Endothelial cell of umbilical vein (primary cell): Measurements from ENCODE around the gene SPOPL. TPM values are rescaled to one million over a fixed set of nuclear protein-coding genes. Genes with fewer than 3 reads are reported as not detected.

Source experiments
- BruUV-seq: library from RNA; stranded (reverse); fragments of 400-500 nt; replicated peaks from 2 replicates; lab custom pipeline; 2021; lab: Mats Ljungman, UMichigan
- CTCF ChIA-PET: fragments of 300-600, 350-600 bp; sonication (Branson Sonifier 250); formaldehyde crosslinking; loops from one replicate; lab custom pipeline; 2021; ENCODE audit warnings: antibody characterized with exemption, inconsistent platforms; lab: Charles Lee
- POLR2A ChIA-PET: fragments of 300-600, 350-600 bp; sonication (Branson Sonifier 250); formaldehyde crosslinking; loops from one replicate; lab custom pipeline; 2021; ENCODE audit warnings: antibody characterized with exemption, inconsistent platforms; lab: Charles Lee
- DNase-seq: peaks from one replicate; pipeline ENCODE4 v3.0.0-alpha.2; 2011; ENCODE audit warnings: low read depth, low spot score
- FAIRE-seq: peaks from 2 replicates; lab custom pipeline; 2011; peaks lifted over from hg19 to GRCh38; lab: Jason Lieb, UNC
- H2AFZ ChIP-seq: 2 replicates; pipeline ENCODE4 v1.6.0; 2012; ENCODE audit warnings: low read depth, low read length, control low read depth, inconsistent platforms
- H3K27ac ChIP-seq: 2 replicates; pipeline ENCODE4 v1.5.1; 2011; ENCODE audit warnings: low read depth, mild to moderate bottlenecking, control low read depth, low read length, moderate library complexity; ENCODE audit not compliant: insufficient read depth
- H3K27me3 ChIP-seq, 2 experiments: 2 replicates each; pipeline versions ENCODE4 v1.6.0 to v1.6.1; 2011; ENCODE audit warnings: low read length in 2 of 2, mixed read lengths in 1 of 2; ENCODE audit not compliant: control insufficient read depth in 2 of 2, insufficient read depth in 2 of 2
- H3K36me3 ChIP-seq, 2 experiments: 2 replicates in 1 of 2; 3 replicates in 1 of 2; pipeline ENCODE4 v1.5.1; 2011; ENCODE audit warnings: low read length in 2 of 2, mild to moderate bottlenecking in 1 of 2, moderate library complexity in 1 of 2; ENCODE audit not compliant: control insufficient read depth in 2 of 2, insufficient read depth in 2 of 2; ENCODE audit errors: extremely low read depth in 1 of 2
- H3K4me1 ChIP-seq: 3 replicates; pipeline ENCODE4 v1.5.1; 2011; ENCODE audit warnings: mild to moderate bottlenecking, low read length; ENCODE audit not compliant: control insufficient read depth, insufficient read depth; ENCODE audit errors: extremely low read depth
- H3K4me2 ChIP-seq: 2 replicates; pipeline ENCODE4 v1.6.1; 2011; ENCODE audit warnings: low read length, control low read depth, mixed read lengths; ENCODE audit not compliant: insufficient read depth
- H3K4me3 ChIP-seq, 3 experiments: fragments of 200-600 bp in 1 of 3; sonication (generic), shearing (Covaris generic) in 1 of 3; replicated peaks in 1 of 3; 2 replicates each; pipeline ENCODE4 v1.5.1; 2011 to 2016; ENCODE audit warnings: control low read depth in 3 of 3, low read length in 3 of 3, mild to moderate bottlenecking in 2 of 3, inconsistent platforms in 1 of 3, low read depth in 1 of 3, moderate library complexity in 1 of 3; ENCODE audit not compliant: insufficient read depth in 1 of 3
- H3K79me2 ChIP-seq: 2 replicates; pipeline ENCODE4 v1.6.0; 2012; ENCODE audit warnings: low read length, inconsistent platforms; ENCODE audit not compliant: control insufficient read depth, insufficient read depth
- H3K9ac ChIP-seq: replicated peaks from 2 replicates; pipeline ENCODE3; 2011; ENCODE audit warnings: low read length, control low read depth; ENCODE audit not compliant: insufficient read depth; ENCODE audit errors: extremely low read depth
- H3K9me1 ChIP-seq: replicated peaks from 3 replicates; pipeline ENCODE4 v1.6.0; 2011; ENCODE audit warnings: mild to moderate bottlenecking, low read length; ENCODE audit not compliant: control insufficient read depth, insufficient read depth; ENCODE audit errors: extremely low read depth
- H3K9me3 ChIP-seq: replicated peaks from 2 replicates; pipeline ENCODE4 v1.5.1; 2012; ENCODE audit warnings: low read length, inconsistent platforms; ENCODE audit not compliant: control insufficient read depth, insufficient read depth
- H4K20me1 ChIP-seq: replicated peaks from 2 replicates; pipeline ENCODE3; 2011; ENCODE audit warnings: mild to moderate bottlenecking, low read length; ENCODE audit not compliant: control insufficient read depth, insufficient read depth; ENCODE audit errors: extremely low read depth
- EZH2 ChIP-seq: IDR thresholded peaks from 2 replicates; pipeline ENCODE4 v1.6.1; 2012; ENCODE audit warnings: borderline replicate concordance, low read depth, mild to moderate bottlenecking, moderate library complexity, low read length, inconsistent platforms; ENCODE audit not compliant: severe bottlenecking
- FOS ChIP-seq: IDR thresholded peaks from 2 replicates; pipeline ENCODE4 v1.6.1; 2011; ENCODE audit warnings: mild to moderate bottlenecking, low read length, moderate library complexity, borderline replicate concordance; ENCODE audit not compliant: insufficient read depth
- GATA2 ChIP-seq: IDR thresholded peaks from 2 replicates; pipeline ENCODE4 v1.7.0; 2011; ENCODE audit warnings: low read depth, mild to moderate bottlenecking, moderate library complexity, mixed read lengths, low read length; ENCODE audit not compliant: insufficient read length, insufficient read depth
- JUN ChIP-seq: IDR thresholded peaks from 2 replicates; pipeline ENCODE4 v1.6.1; 2011; ENCODE audit warnings: borderline replicate concordance, low read depth; ENCODE audit not compliant: insufficient read length, insufficient read depth
- MYC ChIP-seq: IDR thresholded peaks from one replicate; pipeline ENCODE4 v1.6.1; 2011; ENCODE audit warnings: mild to moderate bottlenecking, low read depth, low read length
- POLR2A ChIP-seq: IDR thresholded peaks from 2 replicates; pipeline ENCODE4 v1.6.1; 2012; ENCODE audit warnings: low read depth, mild to moderate bottlenecking, control low read depth, low read length
- POLR2AphosphoS5 ChIP-seq: IDR thresholded peaks from 2 replicates; pipeline ENCODE4 v1.6.1; 2012; ENCODE audit warnings: low read depth, mild to moderate bottlenecking, control low read depth, low read length, moderate library complexity; ENCODE audit not compliant: insufficient read depth
- dilution Hi-C: fragments of 300-500 bp; cut with MboI; formaldehyde crosslinking; loops from one replicate; pipeline ENCODE4 v1.15.0; 2019; ENCODE audit warnings: low sequenced_read_pairs; ENCODE audit not compliant: extremely low pct_ligation_motif_present
- intact Hi-C: fragments of 100-400 bp; cut with micrococcal nuclease; formaldehyde crosslinking; loops from one replicate; pipeline ENCODE4 v1.10.0; 2022
- polyA plus RNA-seq, 4 experiments: library from polyadenylated mRNA; depleted of rRNA in 3 of 4; stranded (reverse) in 3 of 4; unstranded in 1 of 4; fragments of >200 nt; gene quantifications; 2 replicates each; pipeline versions ENCODE4 v1.2.1 to v1.2.3, GENCODE V29; 2011 to 2012; ENCODE audit warnings: missing spikeins in 1 of 4
- total RNA-seq: library from RNA; stranded (reverse); gene quantifications from 2 replicates; pipeline ENCODE4 v1.2.3, GENCODE V29; 2021
- TF ChIP-seq, protein P1 (sequence below): IDR thresholded peaks from 2 replicates; pipeline ENCODE4 v1.6.1; 2011; ENCODE audit not compliant: insufficient read depth, insufficient read length
- TF ChIP-seq, protein P2 (sequence below), 2 donors: IDR thresholded peaks; 1 replicate in 1 of 2; 2 replicates in 1 of 2; pipeline ENCODE4 v1.5.1; 2011; ENCODE audit warnings: low read length in 2 of 2, mild to moderate bottlenecking in 2 of 2, moderate library complexity in 2 of 2, control low read depth in 1 of 2, inconsistent platforms in 1 of 2, low read depth in 1 of 2; ENCODE audit not compliant: insufficient read depth in 1 of 2; ENCODE audit errors: extremely low read depth in 1 of 2

The SPOPL gene
- total and polyA plus RNA-seq, 2 donors (not counting 3 experiments of a cell fraction or from before 2014, with no cell fraction given): 3.1 to 17.4 TPM

DNA sequence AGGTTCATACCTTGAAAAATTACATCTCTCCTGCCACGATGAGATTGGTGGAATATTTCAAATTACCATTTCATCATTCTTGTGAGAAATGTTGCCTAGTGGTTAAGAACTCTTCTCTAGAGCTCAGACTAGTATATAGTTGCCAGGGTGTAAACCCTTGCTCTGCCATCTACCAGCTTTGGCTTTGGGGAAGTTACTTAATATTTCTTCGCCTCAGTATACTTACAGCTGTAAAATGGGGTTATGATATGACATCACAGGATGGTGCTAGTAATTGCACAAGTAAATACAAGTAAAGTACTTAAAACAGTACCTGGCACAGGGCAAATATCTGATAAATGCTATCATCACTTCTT lies 1.5 kb downstream of the SPOPL start:
- dilution Hi-C loops: no loop called here
- Histone ChIP-seq H3K27ac (no peak overlapping the region), H4K20me1 (peaks cover 4% of the 10 kb centered on the region), H3K9me3 (no peaks in the 10 kb centered on the region), H2AFZ (no peak overlapping the region), H3K4me2 (peak overlapping the region; percentile 89), H3K9ac (peak overlapping the region; percentile 82), H3K36me3 (no peaks in the 10 kb centered on the region), H3K79me2 (peaks cover 50% of the 10 kb centered on the region), H3K27me3 (no peaks in the 10 kb centered on the region), H3K4me1 (peaks cover 26% of the 10 kb centered on the region), H3K9me1 (no peaks in the 10 kb centered on the region), H3K4me3 (peak overlapping the region in 2 of 3 experiments; percentile 89 to 96)
- FAIRE-seq (no peak), DNase-seq (peak; percentile 46)
- BruUV-seq: no TSS peak
- intact Hi-C loops: loop anchor here (2.0 to 10.0 kb wide), 5 partner anchors 104 to 592 kb away; partner anchors contain the start of gene NXPH2
- POLR2A ChIA-PET: no interaction called here
- CTCF ChIA-PET: interaction anchor here (1.1 to 2.6 kb wide), 2 partner anchors 12 to 17 kb away, joined by 5 to 7 read pairs; no protein-coding TSS in a partner anchor
- TF ChIP-seq FOS (no peak), GATA2 (no peak), POLR2AphosphoS5 (no peak), JUN (no peak), MYC (no peak), EZH2 (no peak), POLR2A (no peak)
- TF ChIP-seq, protein P1, sequence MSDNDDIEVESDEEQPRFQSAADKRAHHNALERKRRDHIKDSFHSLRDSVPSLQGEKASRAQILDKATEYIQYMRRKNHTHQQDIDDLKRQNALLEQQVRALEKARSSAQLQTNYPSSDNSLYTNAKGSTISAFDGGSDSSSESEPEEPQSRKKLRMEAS: no peak
- TF ChIP-seq, protein P2, sequence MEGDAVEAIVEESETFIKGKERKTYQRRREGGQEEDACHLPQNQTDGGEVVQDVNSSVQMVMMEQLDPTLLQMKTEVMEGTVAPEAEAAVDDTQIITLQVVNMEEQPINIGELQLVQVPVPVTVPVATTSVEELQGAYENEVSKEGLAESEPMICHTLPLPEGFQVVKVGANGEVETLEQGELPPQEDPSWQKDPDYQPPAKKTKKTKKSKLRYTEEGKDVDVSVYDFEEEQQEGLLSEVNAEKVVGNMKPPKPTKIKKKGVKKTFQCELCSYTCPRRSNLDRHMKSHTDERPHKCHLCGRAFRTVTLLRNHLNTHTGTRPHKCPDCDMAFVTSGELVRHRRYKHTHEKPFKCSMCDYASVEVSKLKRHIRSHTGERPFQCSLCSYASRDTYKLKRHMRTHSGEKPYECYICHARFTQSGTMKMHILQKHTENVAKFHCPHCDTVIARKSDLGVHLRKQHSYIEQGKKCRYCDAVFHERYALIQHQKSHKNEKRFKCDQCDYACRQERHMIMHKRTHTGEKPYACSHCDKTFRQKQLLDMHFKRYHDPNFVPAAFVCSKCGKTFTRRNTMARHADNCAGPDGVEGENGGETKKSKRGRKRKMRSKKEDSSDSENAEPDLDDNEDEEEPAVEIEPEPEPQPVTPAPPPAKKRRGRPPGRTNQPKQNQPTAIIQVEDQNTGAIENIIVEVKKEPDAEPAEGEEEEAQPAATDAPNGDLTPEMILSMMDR (IDR thresholded peaks at IDR 0.05; ENCODE audit: extremely low read depth in 1 of 2, insufficient read depth in 1 of 2, low read depth in 1 of 2, low read length in 2 of 2): no peak
